K562 (cell line): ENCODE results near the gene TSPAN12. TPM values are rescaled to one million over a fixed set of nuclear protein-coding genes. Genes with fewer than 3 reads are reported as not detected.

Experiments
- ATAC-seq: fragments of 200-7000 bp; cut with Tn5 transposase; 3 replicates; pipeline ENCODE4 v1.9.1; 2020; ENCODE audit warnings: moderate library complexity
- BruUV-seq: library from RNA; stranded (reverse); fragments of 400-500 nt; replicated peaks from 2 replicates; lab custom pipeline; 2021; lab: Mats Ljungman, UMichigan
- CTCF ChIA-PET: fragments of 300-600 bp; formaldehyde crosslinking; extraction: SDS; loops from one replicate; lab custom pipeline; 2021; ENCODE audit warnings: low intra/inter-chr PET ratio; lab: Yijun Ruan, JAX
- POLR2A ChIA-PET: fragments of 300-600, 350-650 bp; sonication (Branson Sonifier 250); formaldehyde crosslinking; extraction: SDS; loops from one replicate; lab custom pipeline; 2021; ENCODE audit warnings: antibody characterized with exemption, inconsistent platforms; lab: Yijun Ruan, JAX
- DNase-seq, 4 experiments: peaks; one replicate each; pipeline versions ENCODE4 v3.0.0 to v3.0.0-alpha.2; 2011 to 2018; ENCODE audit warnings: low spot score in 3 of 4, mixed read lengths in 3 of 4; ENCODE audit errors: extremely low read depth in 1 of 4
- FAIRE-seq: peaks from 2 replicates; lab custom pipeline; 2011; peaks lifted over from hg19 to GRCh38; lab: Jason Lieb, UNC
- H2AFZ ChIP-seq: 2 replicates; pipeline ENCODE4 v1.6.0; 2011; ENCODE audit warnings: low read depth, low read length, control low read depth, inconsistent platforms
- H3K27ac ChIP-seq: fragments of 200-600 bp; 3 replicates; pipeline ENCODE4 v1.8.0; 2011; ENCODE audit warnings: low read depth, mild to moderate bottlenecking, control low read depth, inconsistent platforms, low read length, moderate library complexity, mixed read lengths; ENCODE audit errors: extremely low read depth
- H3K27me3 ChIP-seq, 2 experiments: fragments of 300-600 bp in 1 of 2; 2 replicates in 1 of 2; 3 replicates in 1 of 2; pipeline versions ENCODE4 v1.6.0 to v1.8.0; 2011; ENCODE audit warnings: inconsistent platforms in 2 of 2, low read length in 2 of 2, mild to moderate bottlenecking in 1 of 2, mixed read lengths in 1 of 2, moderate library complexity in 1 of 2; ENCODE audit not compliant: control insufficient read depth in 2 of 2, insufficient read depth in 2 of 2
- H3K36me3 ChIP-seq: fragments of 300-600 bp; 3 replicates; pipeline ENCODE4 v1.8.0; 2011; ENCODE audit warnings: mild to moderate bottlenecking, low read length, inconsistent platforms; ENCODE audit not compliant: control insufficient read depth, insufficient read depth
- H3K4me1 ChIP-seq, 2 experiments: fragments of 200-600 bp in 1 of 2; replicated peaks in 1 of 2; 2 replicates in 1 of 2; 3 replicates in 1 of 2; pipeline versions ENCODE4 v1.5.1 to v1.8.0; 2011; ENCODE audit warnings: inconsistent platforms in 2 of 2, low read length in 2 of 2, mild to moderate bottlenecking in 1 of 2, mixed read lengths in 1 of 2, moderate library complexity in 1 of 2; ENCODE audit not compliant: control insufficient read depth in 2 of 2, insufficient read depth in 2 of 2
- H3K4me2 ChIP-seq: 2 replicates; pipeline ENCODE4 v1.6.1; 2011; ENCODE audit warnings: low read length, control low read depth, inconsistent platforms, mixed read lengths; ENCODE audit not compliant: insufficient read depth
- H3K4me3 ChIP-seq: fragments of 200-600 bp; sonication (generic), shearing (Covaris generic); 2 replicates; pipeline ENCODE4 v1.5.1; 2016; ENCODE audit warnings: control low read depth, inconsistent platforms
- H3K79me2 ChIP-seq: fragments of 200-600 bp; 3 replicates; pipeline ENCODE4 v1.8.0; 2011; ENCODE audit warnings: low read length, inconsistent platforms; ENCODE audit not compliant: control insufficient read depth, insufficient read depth
- H3K9ac ChIP-seq, 2 experiments: 2 replicates each; pipeline versions ENCODE4 v1.6.0 to v1.6.1; 2011; ENCODE audit warnings: low read depth in 2 of 2, low read length in 2 of 2, control low read depth in 1 of 2, inconsistent platforms in 1 of 2, mild to moderate bottlenecking in 1 of 2, mixed read lengths in 1 of 2; ENCODE audit not compliant: insufficient read depth in 1 of 2
- H3K9me1 ChIP-seq: one replicate; pipeline ENCODE4 v1.6.0; 2011; ENCODE audit warnings: inconsistent platforms, mild to moderate bottlenecking, low read length, moderate library complexity; ENCODE audit not compliant: control insufficient read depth, insufficient read depth
- H3K9me3 ChIP-seq: replicated peaks from 2 replicates; pipeline ENCODE4 v1.5.1; 2011; ENCODE audit warnings: low read depth, low read length, inconsistent platforms; ENCODE audit not compliant: control insufficient read depth, insufficient read depth
- H4K20me1 ChIP-seq: replicated peaks from 2 replicates; pipeline ENCODE4 v1.6.1; 2011; ENCODE audit warnings: low read length, inconsistent platforms, mixed read lengths; ENCODE audit not compliant: control insufficient read depth, insufficient read depth
- BMI1 ChIP-seq: fragments of 150-350 bp; IDR thresholded peaks from 2 replicates; pipeline ENCODE4 v1.6.1; 2014; ENCODE audit warnings: low read length
- DLX4 ChIP-seq: fragments of 250-450 bp; sonication (Bioruptor Pico); IDR thresholded peaks from 2 replicates; pipeline ENCODE4 v1.6.1; 2021; ENCODE audit warnings: mild to moderate bottlenecking
- E2F6 ChIP-seq, 2 experiments: IDR thresholded peaks; 2 replicates each; pipeline ENCODE4 v1.6.1; 2011; ENCODE audit warnings: borderline replicate concordance in 1 of 2, control low read depth in 1 of 2, low read depth in 1 of 2, low read length in 1 of 2, mild to moderate bottlenecking in 1 of 2, mixed read lengths in 1 of 2, moderate library complexity in 1 of 2; ENCODE audit not compliant: insufficient read depth in 1 of 2, insufficient read length in 1 of 2, poor library complexity in 1 of 2, severe bottlenecking in 1 of 2; ENCODE audit errors: extremely low read depth in 1 of 2
- GABPB1 ChIP-seq: sonication (generic); formaldehyde crosslinking; IDR thresholded peaks from 2 replicates; pipeline ENCODE4 v1.8.0; 2022; ENCODE audit warnings: mild to moderate bottlenecking, missing genetic modification reagents
- GTF2E2 ChIP-seq: fragments of 200-800 bp; sonication (Bioruptor generic); IDR thresholded peaks from 2 replicates; pipeline ENCODE4 v1.6.1; 2016; ENCODE audit warnings: missing genetic modification characterization, missing compliant biosample characterization
- GTF3C2 ChIP-seq: IDR thresholded peaks from 3 replicates; pipeline ENCODE4 v1.6.1; 2011; ENCODE audit warnings: borderline replicate concordance, mild to moderate bottlenecking, moderate library complexity; ENCODE audit not compliant: insufficient read length; ENCODE audit errors: extremely low read depth
- MAFK ChIP-seq: IDR thresholded peaks from 2 replicates; pipeline ENCODE4 v1.6.1; 2011; ENCODE audit warnings: low read length, improper control_type of control experiment
- MCM2 ChIP-seq: fragments of 450-650 bp; IDR thresholded peaks from 2 replicates; pipeline ENCODE4 v1.6.1; 2017; ENCODE audit warnings: low read depth, mild to moderate bottlenecking
- PHB2 ChIP-seq: fragments of 450-650 bp; IDR thresholded peaks from 2 replicates; pipeline ENCODE4 v1.6.1; 2017; ENCODE audit warnings: low read depth
- PML ChIP-seq: IDR thresholded peaks from 2 replicates; pipeline ENCODE4 v1.6.1; 2012; ENCODE audit warnings: low read length, inconsistent platforms
- RBM39 ChIP-seq: fragments of 200-400 bp; formaldehyde crosslinking; optimal IDR thresholded peaks from 2 replicates; pipeline ENCODE3; 2018; ENCODE audit warnings: low read depth, low read length
- SMARCB1 ChIP-seq: IDR thresholded peaks from 2 replicates; pipeline ENCODE4 v1.6.1; 2011; ENCODE audit warnings: improper control_type of control experiment, low read depth; ENCODE audit not compliant: insufficient read length
- ZNF143 ChIP-seq: sonication (generic); formaldehyde crosslinking; IDR thresholded peaks from 2 replicates; pipeline ENCODE4 v1.9.0; 2022; ENCODE audit warnings: mild to moderate bottlenecking, missing genetic modification reagents
- ZZZ3 ChIP-seq: fragments of 450-650 bp; IDR thresholded peaks from 2 replicates; pipeline ENCODE4 v1.6.1; 2016; ENCODE audit warnings: antibody characterized with exemption, mild to moderate bottlenecking, moderate library complexity
- WGBS: fragments of 100-300 bp; shearing (Covaris generic); methylation state at CpG from one replicate; pipeline ENCODE4 v1.1.6; 2016; ENCODE audit warnings: low coverage, mixed read lengths; ENCODE audit not compliant: insufficient coverage; ENCODE audit errors: missing lambda C conversion rate; 5-methylcytosine and 5-hydroxymethylcytosine counted together
- in situ Hi-C: fragments of 300-500 bp; cut with MboI; formaldehyde crosslinking; loops from 4 replicates; pipeline ENCODE4 v1.15.0; 2018; ENCODE audit warnings: inconsistent platforms, mixed read lengths
- intact Hi-C: fragments of 100-400 bp; cut with micrococcal nuclease; formaldehyde crosslinking; loops from 2 replicates; pipeline ENCODE4 v1.14.2; 2022
- polyA plus RNA-seq, 8 experiments: library from polyadenylated mRNA; depleted of rRNA in 4 of 8; stranded (reverse) in 5 of 8; unstranded in 3 of 8; fragments of >200 nt; fragmentation: Nextera tagmentation in 2 of 8; fragmentation: Illumina TruSeq in 1 of 8; extraction: Ambion mirVana in 2 of 8; extraction: Trizol in 1 of 8; gene quantifications; 2 replicates each; pipeline versions ENCODE4 v1.2.1 to v1.2.3, GENCODE V29; 2011 to 2014; ENCODE audit warnings: inconsistent platforms in 1 of 8, missing spikeins in 1 of 8
- total RNA-seq, 7 experiments: library from RNA; depleted of rRNA in 6 of 7; stranded (reverse); fragments of >200 nt in 6 of 7; fragmentation: Illumina TruSeq in 2 of 7; extraction: Trizol in 2 of 7; gene quantifications; 2 replicates each; pipeline versions ENCODE4 v1.2.1 to v1.2.3, GENCODE V29; 2011 to 2021; ENCODE audit warnings: low replicate concordance in 1 of 7

TSPAN12 gene
- total and polyA plus RNA-seq, 9 of the 15 experiments (the other 6 are each of a cell fraction or from before 2014, with no cell fraction given) = 0.13 to 1.7 (median 0.35) TPM; not detected in 1

- intact Hi-C loops = no loop called here
- Histone ChIP-seq H3K27me3 (peaks cover 3 to 5% of the 10 kb centered on the region in 2 experiments; a peak in 2 of 5 replicates), H3K9me3 (no peaks in the 10 kb centered on the region), H3K27ac (no peak overlapping the region), H3K4me1 (no peaks in the 10 kb centered on the region), H3K4me2 (no peak overlapping the region), H3K9me1 (no peaks in the 10 kb centered on the region), H3K4me3 (no peak overlapping the region), H3K79me2 (no peaks in the 10 kb centered on the region), H2AFZ (no peak overlapping the region), H3K36me3 (no peaks in the 10 kb centered on the region), H4K20me1 (no peaks in the 10 kb centered on the region), H3K9ac (no peak overlapping the region)
- in situ Hi-C loops = no loop called here
- TF ChIP-seq DLX4 (CRISPR knock-in tag) (no peak), BMI1 (no peak), E2F6 (IDR thresholded peaks at IDR 0.05; ENCODE audit: borderline replicate concordance in 1 of 2, extremely low read depth in 1 of 2, insufficient read depth in 1 of 2, insufficient read length in 1 of 2, low read depth in 1 of 2, low read length in 1 of 2, poor library complexity in 1 of 2, severe bottlenecking in 1 of 2) (no peak), SMARCB1 (no peak), GTF3C2 (no peak), ZZZ3 (no peak), MAFK (no peak), ZNF143 (CRISPR knock-in tag) (no peak), MCM2 (no peak), PML (no peak), RBM39 (no peak), PHB2 (no peak), GTF2E2 (tag) (no peak), GABPB1 (CRISPR knock-in tag) (no peak)
- DNase-seq (no peak), ATAC-seq (no peak), FAIRE-seq (no peak)
- 0% methylated on average over 2 of the region's 2 CpGs for WGBS
- CTCF ChIA-PET = no interaction called here
- no TSS peak for BruUV-seq
- POLR2A ChIA-PET = interaction anchor here (1.2 kb wide), 1 partner anchor 13 kb away, joined by 4 read pairs; no protein-coding TSS in a partner anchor
These were observed 16.3 kb downstream of the TSPAN12 start for GRCh38 chr7:120841608-120842007.
